Vagina (tissue), 2 donors: ENCODE data around the gene HABP2.

Source experiments
- CTCF ChIP-seq, 3 experiments: fragments of 450-650 bp in 2 of 3; fragments of 200-600 bp in 1 of 3; sonication (generic) in 1 of 3; IDR thresholded peaks; one replicate each; pipeline ENCODE4 v1.5.1; 2017 to 2019; ENCODE audit warnings: antibody characterized with exemption in 3 of 3, mild to moderate bottlenecking in 2 of 3, moderate library complexity in 2 of 3
- POLR2A ChIP-seq, 2 donors: fragments of 450-650 bp; IDR thresholded peaks; one replicate each; pipeline ENCODE4 v1.6.1; 2017; ENCODE audit warnings: antibody characterized with exemption in 2 of 2, mild to moderate bottlenecking in 2 of 2, moderate library complexity in 2 of 2
- POLR2AphosphoS5 ChIP-seq, 2 donors: sonication (generic); formaldehyde crosslinking; IDR thresholded peaks; one replicate each; pipeline ENCODE4 v1.9.0; 2017; ENCODE audit warnings: antibody characterized with exemption in 2 of 2, mild to moderate bottlenecking in 2 of 2, low read depth in 1 of 2; ENCODE audit not compliant: insufficient read depth in 1 of 2

GRCh38 chr10:113581092-113581491, 28.2 kb downstream of the HABP2 start:
- TF ChIP-seq CTCF (IDR thresholded peaks at IDR 0.05) (no peak), POLR2A (IDR thresholded peaks at IDR 0.05) (no peak), POLR2AphosphoS5 (IDR thresholded peaks at IDR 0.05; ENCODE audit: insufficient read depth in 1 of 2, low read depth in 1 of 2) (no peak)
